OCI-LY3 (cell line): ENCODE measurements around the gene ARCN1.

Experiments used
- H2AFZ ChIP-seq: fragments of 200-600, 300-600 bp; shearing (Covaris generic); 2 replicates; pipeline ENCODE4 v1.6.0; 2014; ENCODE audit warnings: antibody characterized with exemption, low read depth, low read length
- H3K27ac ChIP-seq: fragments of 200-600, 300-600 bp; sonication (generic); 2 replicates; pipeline ENCODE4 v1.5.1; 2014; ENCODE audit warnings: mild to moderate bottlenecking, low read length, moderate library complexity, mixed read lengths
- H3K27me3 ChIP-seq: fragments of 200-600, 300-600 bp; sonication (generic); 2 replicates; pipeline ENCODE4 v1.6.1; 2014; ENCODE audit warnings: low read depth, low read length, mixed read lengths
- H3K36me3 ChIP-seq: fragments of 200-600, 300-600 bp; sonication (generic); replicated peaks from 2 replicates; pipeline ENCODE3; 2014; ENCODE audit warnings: low read depth, low read length, mixed read lengths
- H3K4me1 ChIP-seq: fragments of 300-600, 200-600 bp; sonication (generic); 2 replicates; pipeline ENCODE4 v1.6.1; 2014; ENCODE audit warnings: low read length, mixed read lengths
- H3K4me2 ChIP-seq: fragments of 200-600, 300-600 bp; sonication (generic); 2 replicates; pipeline ENCODE4 v1.6.1; 2014; ENCODE audit warnings: low read length, mixed read lengths
- H3K4me3 ChIP-seq: fragments of 300-600, 200-600 bp; sonication (generic); 2 replicates; pipeline ENCODE4 v1.5.1; 2014; ENCODE audit warnings: antibody characterized with exemption, mild to moderate bottlenecking, low read length, moderate library complexity
- H3K79me2 ChIP-seq: fragments of 300-600, 200-600 bp; shearing (Covaris generic); 2 replicates; pipeline ENCODE4 v1.6.1; 2014; ENCODE audit warnings: mild to moderate bottlenecking, low read length, mixed read lengths
- H3K9ac ChIP-seq: fragments of 300-600, 200-600 bp; shearing (Covaris generic); 2 replicates; pipeline ENCODE4 v1.6.0; 2014; ENCODE audit warnings: mild to moderate bottlenecking, low read length, moderate library complexity
- H3K9me3 ChIP-seq: fragments of 200-600, 300-600 bp; shearing (Covaris generic); 2 replicates; pipeline ENCODE4 v1.6.1; 2014; ENCODE audit warnings: low read length, mixed read lengths; ENCODE audit not compliant: insufficient read depth
- H4K20me1 ChIP-seq: fragments of 200-600, 300-600 bp; sonication (generic); 2 replicates; pipeline ENCODE4 v1.6.1; 2016; ENCODE audit warnings: low read length, mixed read lengths; ENCODE audit not compliant: insufficient read depth
- CTCF ChIP-seq: fragments of 200-600, 300-600 bp; sonication (generic); IDR thresholded peaks from 2 replicates; pipeline ENCODE4 v1.5.1; 2014; ENCODE audit warnings: antibody characterized with exemption, low read length, low read depth
- EZH2phosphoT487 ChIP-seq: fragments of 200-600 bp; shearing (Covaris generic); IDR thresholded peaks from 2 replicates; pipeline ENCODE4 v1.6.1; 2018; ENCODE audit warnings: antibody characterized with exemption, mixed run types, low read depth

The ARCN1 gene

GRCh38 chr11:118631142-118631909 lies 59.1 kb downstream of the ARCN1 start:
- Histone ChIP-seq H3K4me3 (no peak overlapping the region), H3K27me3 (no peaks in the 10 kb centered on the region), H2AFZ (no peak overlapping the region), H3K4me1 (no peaks in the 10 kb centered on the region), H3K27ac (no peak overlapping the region), H4K20me1 (no peaks in the 10 kb centered on the region), H3K4me2 (no peak overlapping the region), H3K9me3 (no peaks in the 10 kb centered on the region), H3K36me3 (no peaks in the 10 kb centered on the region), H3K9ac (no peak overlapping the region), H3K79me2 (no peaks in the 10 kb centered on the region)
- TF ChIP-seq CTCF: no peak
- TF ChIP-seq EZH2phosphoT487: no peak

DNA sequence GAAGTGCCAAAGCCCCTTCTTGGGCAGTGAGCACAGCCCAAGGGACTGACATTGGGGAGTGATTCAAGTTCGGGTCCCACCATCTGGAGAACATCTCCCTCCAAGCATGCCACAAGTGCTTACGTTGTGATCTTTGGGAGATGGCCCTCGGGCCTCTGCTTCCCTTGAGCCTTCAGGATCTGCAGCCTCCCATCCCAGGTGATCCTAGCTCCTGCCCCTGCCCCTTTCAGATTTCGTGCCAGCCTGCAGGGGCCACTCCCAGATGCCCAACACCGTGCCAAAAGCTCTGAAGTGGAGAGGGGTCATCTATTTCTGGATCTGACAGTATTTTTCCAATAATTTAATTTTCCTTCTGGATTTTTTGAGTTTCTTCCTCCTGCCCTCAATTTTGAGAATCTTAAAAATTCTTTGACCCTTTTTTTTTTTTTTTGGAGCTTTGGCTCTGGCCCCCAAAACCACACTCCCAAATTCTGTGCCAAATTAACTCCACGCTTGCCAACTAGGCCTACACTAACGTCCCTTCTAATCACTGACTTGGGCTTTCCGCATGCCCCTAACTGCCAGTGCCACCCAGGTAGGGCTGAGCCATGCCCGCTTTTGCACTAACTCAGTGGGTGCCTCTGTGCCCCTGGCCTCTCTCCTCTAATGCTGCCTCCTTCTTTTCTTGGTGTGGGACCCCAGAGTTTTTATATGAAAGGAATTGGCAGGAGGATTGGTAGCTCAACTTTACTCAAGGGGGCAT lies 60.5 kb downstream of the ARCN1 start:
- H3K79me2 ChIP-seq: no peaks in the 10 kb centered on the region
- no peaks in the 10 kb centered on the region for H3K9me3 ChIP-seq
- no peaks in the 10 kb centered on the region for H3K36me3 ChIP-seq
- H3K4me1 ChIP-seq: no peaks in the 10 kb centered on the region
- H3K9ac ChIP-seq: no peak overlapping the region
- H3K4me3 ChIP-seq: no peak overlapping the region
- H3K27me3 ChIP-seq: no peaks in the 10 kb centered on the region; the same call in 1 of the 2 replicates
- H3K27ac ChIP-seq: no peak overlapping the region
- no peak overlapping the region for H2AFZ ChIP-seq
- no peaks in the 10 kb centered on the region for H4K20me1 ChIP-seq
- no peak overlapping the region for H3K4me2 ChIP-seq
- TF ChIP-seq CTCF (no peak), EZH2phosphoT487 (no peak)

DNA sequence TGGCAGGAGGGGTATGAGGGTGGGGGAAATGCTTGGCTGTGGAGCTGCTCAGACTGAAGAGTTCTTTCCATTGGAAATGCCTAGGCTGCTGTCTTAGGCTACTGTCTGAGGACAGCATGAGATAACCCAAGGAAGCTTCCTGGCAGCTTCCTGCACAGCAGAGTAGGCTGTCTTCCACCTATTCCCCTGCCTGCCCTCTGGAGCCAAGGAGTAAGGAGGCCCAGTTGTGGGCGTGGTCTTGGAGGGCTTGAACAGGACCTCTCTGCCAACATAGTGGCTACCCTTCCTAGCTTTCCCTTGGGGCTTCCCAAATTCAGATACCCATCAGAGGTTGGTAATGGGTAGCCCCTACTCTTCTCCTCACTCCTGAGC lies 61.1 kb downstream of the ARCN1 start:
- H3K9ac ChIP-seq: no peak overlapping the region
- no peak overlapping the region for H3K4me2 ChIP-seq
- H2AFZ ChIP-seq: no peak overlapping the region
- no peaks in the 10 kb centered on the region; the same call in 1 of the 2 replicates for H3K27me3 ChIP-seq
- no peaks in the 10 kb centered on the region for H3K79me2 ChIP-seq
- TF ChIP-seq EZH2phosphoT487 (no peak), CTCF (no peak)
- H3K27ac ChIP-seq: no peak overlapping the region
- H3K4me1 ChIP-seq: no peaks in the 10 kb centered on the region
- H3K9me3 ChIP-seq: no peaks in the 10 kb centered on the region
- H3K36me3 ChIP-seq: no peaks in the 10 kb centered on the region
- no peaks in the 10 kb centered on the region for H4K20me1 ChIP-seq
- H3K4me3 ChIP-seq: no peak overlapping the region

GRCh38 chr11:118633979-118634378 lies 61.8 kb downstream of the ARCN1 start:
- Histone ChIP-seq H3K27ac (no peak overlapping the region), H3K9ac (no peak overlapping the region)

More at GRCh38 chr11:118633979-118634378, 61.8 kb downstream of the ARCN1 start:
- Histone ChIP-seq H3K9me3 (no peaks in the 10 kb centered on the region), H3K36me3 (no peaks in the 10 kb centered on the region), H4K20me1 (no peaks in the 10 kb centered on the region), H3K4me3 (no peak overlapping the region), H3K4me1 (no peaks in the 10 kb centered on the region), H3K4me2 (no peak overlapping the region), H3K79me2 (no peaks in the 10 kb centered on the region), H3K27me3 (no peaks in the 10 kb centered on the region; the same call in 1 of the 2 replicates), H2AFZ (no peak overlapping the region)
- TF ChIP-seq EZH2phosphoT487 (no peak), CTCF (no peak)
